Smooth muscle cell (in vitro differentiated cells): ENCODE data around the gene ZNF532. TPM values are rescaled to one million over a fixed set of nuclear protein-coding genes. Genes with fewer than 3 reads are reported as not detected.
"Not testable (repeated sequence)": the region's sequence is repeated elsewhere in the genome, so short reads cannot be mapped to it uniquely, and the experiment has no call there.

Source experiments
- DNase-seq: peaks from one replicate; lab custom pipeline; 2025; ENCODE audit not compliant: unreplicated experiment; lab: John Stamatoyannopoulos, UW
- H2AFZ ChIP-seq: fragments of 200-600 bp; sonication (generic); 2 replicates; pipeline ENCODE4 v1.6.0; 2016; ENCODE audit warnings: antibody characterized with exemption, low read depth, mild to moderate bottlenecking
- H3F3A ChIP-seq: fragments of 200-600 bp; sonication (generic); 2 replicates; pipeline ENCODE4 v1.6.0; 2017; ENCODE audit warnings: antibody characterized with exemption, low read depth
- H3K27ac ChIP-seq: fragments of 200-600 bp; sonication (generic); 2 replicates; pipeline ENCODE4 v1.5.1; 2016; ENCODE audit warnings: low read depth, mild to moderate bottlenecking
- H3K27me3 ChIP-seq: fragments of 200-600 bp; sonication (generic); 2 replicates; pipeline ENCODE4 v1.6.1; 2016; ENCODE audit warnings: low read depth, mild to moderate bottlenecking
- H3K36me3 ChIP-seq: fragments of 200-600 bp; sonication (generic); 2 replicates; pipeline ENCODE4 v1.5.1; 2016; ENCODE audit warnings: low read depth
- H3K4me1 ChIP-seq: fragments of 200-600 bp; sonication (generic); 2 replicates; pipeline ENCODE4 v1.5.1; 2016; ENCODE audit warnings: low read depth
- H3K4me2 ChIP-seq: fragments of 200-600 bp; sonication (generic); 2 replicates; pipeline ENCODE4 v1.6.0; 2016; ENCODE audit warnings: mild to moderate bottlenecking
- H3K4me3 ChIP-seq: fragments of 200-600 bp; sonication (generic); 2 replicates; pipeline ENCODE4 v1.5.1; 2016; ENCODE audit warnings: mild to moderate bottlenecking
- H3K79me2 ChIP-seq: fragments of 200-600 bp; sonication (generic); 2 replicates; pipeline ENCODE4 v1.6.0; 2016; ENCODE audit warnings: low read depth, mild to moderate bottlenecking
- H3K9ac ChIP-seq: fragments of 200-600 bp; sonication (generic); 2 replicates; pipeline ENCODE4 v1.6.0; 2016; ENCODE audit warnings: low read depth
- H3K9me3 ChIP-seq: fragments of 200-600 bp; sonication (generic); replicated peaks from 2 replicates; pipeline ENCODE4 v1.5.1; 2016; ENCODE audit warnings: low read depth
- H4K20me1 ChIP-seq: fragments of 200-600 bp; sonication (generic); 2 replicates; pipeline ENCODE4 v1.6.0; 2016; ENCODE audit warnings: low read depth
- whole genome bisulfite sequencing: methylation state at CpG from one replicate; pipeline ENCODE4 v1.1.7; 2016; ENCODE audit warnings: low lambda C conversion rate; 5-methylcytosine and 5-hydroxymethylcytosine counted together
- polyA plus RNA-seq: library from polyadenylated mRNA; unstranded; fragments of >200 nt; fragmentation: Nextera tagmentation; extraction: Ambion mirVana; gene quantifications from 2 replicates; pipeline ENCODE4 v1.2.1, GENCODE V29; 2016
- total RNA-seq: library from RNA; depleted of rRNA; stranded (reverse); fragments of >200 nt; gene quantifications from 2 replicates; pipeline ENCODE4 v1.2.3, GENCODE V29; 2014
- TF ChIP-seq, protein P1 (sequence below): fragments of 200-600 bp; sonication (generic); IDR thresholded peaks from 2 replicates; pipeline ENCODE4 v1.5.1; 2017; ENCODE audit warnings: borderline replicate concordance, mild to moderate bottlenecking, antibody characterized with exemption; ENCODE audit not compliant: insufficient read depth, poor library complexity, severe bottlenecking

The ZNF532 gene
- total and polyA plus RNA-seq, 2 experiments from 2014 or later, result 31.6 to 126 TPM

DNA sequence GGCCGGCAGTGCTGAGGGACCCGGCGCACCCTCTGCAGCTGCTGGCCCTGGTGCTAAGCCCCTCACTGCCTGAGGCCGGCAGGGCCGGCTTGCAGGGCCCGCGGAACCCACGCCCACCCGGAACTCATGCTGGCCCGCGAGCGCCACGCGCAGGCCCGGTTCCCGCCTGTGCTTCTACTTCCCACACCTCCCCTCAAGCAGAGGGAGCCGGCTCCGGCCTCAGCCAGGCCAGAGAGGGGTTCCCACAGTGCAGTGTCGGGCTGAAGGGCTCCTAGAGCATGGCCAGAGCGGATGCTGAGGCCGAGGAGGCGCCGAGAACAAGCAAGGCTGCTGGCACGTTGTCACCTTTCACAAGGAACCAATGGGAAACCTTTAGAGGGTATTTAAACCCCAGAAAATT, 36.8 kb upstream of the ZNF532 start:
- no peak overlapping the region for H3K4me3 ChIP-seq
- TF ChIP-seq, protein P1, sequence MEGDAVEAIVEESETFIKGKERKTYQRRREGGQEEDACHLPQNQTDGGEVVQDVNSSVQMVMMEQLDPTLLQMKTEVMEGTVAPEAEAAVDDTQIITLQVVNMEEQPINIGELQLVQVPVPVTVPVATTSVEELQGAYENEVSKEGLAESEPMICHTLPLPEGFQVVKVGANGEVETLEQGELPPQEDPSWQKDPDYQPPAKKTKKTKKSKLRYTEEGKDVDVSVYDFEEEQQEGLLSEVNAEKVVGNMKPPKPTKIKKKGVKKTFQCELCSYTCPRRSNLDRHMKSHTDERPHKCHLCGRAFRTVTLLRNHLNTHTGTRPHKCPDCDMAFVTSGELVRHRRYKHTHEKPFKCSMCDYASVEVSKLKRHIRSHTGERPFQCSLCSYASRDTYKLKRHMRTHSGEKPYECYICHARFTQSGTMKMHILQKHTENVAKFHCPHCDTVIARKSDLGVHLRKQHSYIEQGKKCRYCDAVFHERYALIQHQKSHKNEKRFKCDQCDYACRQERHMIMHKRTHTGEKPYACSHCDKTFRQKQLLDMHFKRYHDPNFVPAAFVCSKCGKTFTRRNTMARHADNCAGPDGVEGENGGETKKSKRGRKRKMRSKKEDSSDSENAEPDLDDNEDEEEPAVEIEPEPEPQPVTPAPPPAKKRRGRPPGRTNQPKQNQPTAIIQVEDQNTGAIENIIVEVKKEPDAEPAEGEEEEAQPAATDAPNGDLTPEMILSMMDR, result no peak
- H3K36me3 ChIP-seq, result no peaks in the 10 kb centered on the region
- peaks cover 6% of the 10 kb centered on the region for H3F3A ChIP-seq
- H3K27ac ChIP-seq, result no peak overlapping the region
- H3K4me2 ChIP-seq, result no peak overlapping the region
- no peaks in the 10 kb centered on the region for H3K27me3 ChIP-seq
- H3K9me3 ChIP-seq, result no peaks in the 10 kb centered on the region
- H4K20me1 ChIP-seq, result no peaks in the 10 kb centered on the region
- no peaks in the 10 kb centered on the region for H3K4me1 ChIP-seq
- no peak overlapping the region for H3K9ac ChIP-seq
- H3K79me2 ChIP-seq, result no peaks in the 10 kb centered on the region
- H2AFZ ChIP-seq, result no peak overlapping the region
- over 99% methylated on average over 24 of the region's 24 CpGs for WGBS
- no peak for DNase-seq

DNA sequence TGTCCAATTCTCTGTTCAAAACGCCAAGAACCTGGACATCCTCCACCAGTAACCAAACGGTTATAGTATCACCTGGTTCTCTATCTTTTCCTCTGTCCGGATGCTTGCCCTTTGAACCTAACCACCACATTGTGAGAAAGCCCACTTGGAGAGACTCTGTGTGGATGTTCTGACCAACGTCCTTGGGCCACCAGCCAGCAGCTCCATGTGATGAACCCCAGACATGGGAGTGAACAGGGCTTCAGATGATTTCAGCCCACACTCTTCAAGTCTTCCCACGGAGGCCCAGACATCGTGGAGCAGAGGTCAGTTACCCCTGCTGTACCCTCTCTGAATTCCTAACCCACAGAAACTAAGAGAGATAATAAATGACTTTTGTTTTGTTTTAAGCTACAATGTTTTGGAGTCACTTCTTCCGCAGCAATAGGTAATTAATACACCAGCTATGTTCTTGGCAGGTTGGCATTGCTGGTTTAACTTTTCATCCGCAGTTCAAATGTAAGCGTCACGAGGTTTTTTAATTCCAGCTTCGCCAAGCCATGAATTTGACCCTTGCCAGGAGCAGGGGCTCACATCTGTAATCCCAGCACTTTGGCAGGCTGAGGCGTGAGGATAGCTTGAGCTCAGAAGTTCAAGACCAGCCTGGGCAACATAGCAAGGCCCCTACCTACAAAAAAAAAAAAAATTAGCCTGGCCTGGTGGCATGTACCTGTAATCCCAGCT, 36.1 kb upstream of the ZNF532 start:
- DNase-seq, result no peak
- WGBS, result 81% methylated on average over 12 of the region's 12 CpGs

DNA sequence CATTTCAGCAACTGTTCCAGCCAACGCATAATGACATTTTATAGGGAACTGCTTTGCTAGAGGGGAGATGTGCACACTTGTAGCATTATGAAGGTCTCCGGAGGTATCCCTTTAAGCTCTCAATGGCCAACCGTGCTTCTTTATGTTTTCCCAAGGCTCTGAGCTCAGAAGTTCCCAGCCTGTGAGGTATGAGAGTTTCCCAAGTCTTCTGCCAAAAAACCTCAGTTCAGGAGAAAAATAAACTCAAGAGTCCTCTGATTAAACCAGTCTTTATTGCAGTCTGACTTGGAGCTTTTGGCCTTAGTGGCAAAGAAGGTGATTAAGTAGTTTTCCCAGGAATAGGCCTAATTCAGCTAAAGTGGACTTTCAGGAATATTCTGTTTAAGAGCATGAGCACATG, 35.4 kb upstream of the ZNF532 start:
- Histone ChIP-seq H3K27ac (no peak overlapping the region), H3K79me2 (no peaks in the 10 kb centered on the region), H4K20me1 (no peaks in the 10 kb centered on the region), H3K4me2 (no peak overlapping the region), H3K4me3 (no peak overlapping the region), H3K9me3 (no peaks in the 10 kb centered on the region), H3K36me3 (no peaks in the 10 kb centered on the region), H2AFZ (no peak overlapping the region), H3K9ac (no peak overlapping the region), H3K27me3 (no peaks in the 10 kb centered on the region), H3K4me1 (no peaks in the 10 kb centered on the region), H3F3A (peaks cover 8% of the 10 kb centered on the region)
- 70% methylated on average over 3 of the region's 3 CpGs for WGBS
- no peak for DNase-seq
- TF ChIP-seq, protein P1, result no peak

More for the DNA sequence above, 36.1 kb upstream of the ZNF532 start:
- Histone ChIP-seq H4K20me1 (no peaks in the 10 kb centered on the region), H3K4me1 (no peaks in the 10 kb centered on the region), H3K27ac (no peak overlapping the region), H3F3A (peaks cover 8% of the 10 kb centered on the region), H3K9me3 (no peaks in the 10 kb centered on the region), H3K27me3 (no peaks in the 10 kb centered on the region), H3K9ac (no peak overlapping the region), H3K4me2 (no peak overlapping the region), H2AFZ (no peak overlapping the region), H3K4me3 (no peak overlapping the region), H3K36me3 (no peaks in the 10 kb centered on the region), H3K79me2 (no peaks in the 10 kb centered on the region)
- TF ChIP-seq, protein P1, result no peak

DNA sequence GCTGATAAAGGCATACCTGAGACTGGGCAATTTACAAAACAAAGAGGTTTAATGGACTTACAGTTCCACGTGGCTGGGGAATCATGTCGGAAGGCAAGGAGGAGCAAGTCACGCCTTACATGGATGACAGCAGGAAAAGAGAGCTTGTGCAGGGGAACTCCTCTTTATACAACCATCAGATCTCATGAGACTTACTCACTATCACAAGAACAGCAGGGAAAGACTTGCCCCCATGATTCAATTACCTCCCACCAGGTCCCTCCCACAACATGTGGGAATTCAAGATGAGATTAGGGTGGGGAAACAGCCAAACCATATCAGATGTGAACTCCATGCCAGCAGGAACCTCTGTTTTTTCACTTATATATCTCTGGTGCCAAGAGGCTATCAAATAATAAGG, 34.8 kb upstream of the ZNF532 start:
- H3K27ac ChIP-seq, result not testable (repeated sequence)

More for the DNA sequence above, 34.8 kb upstream of the ZNF532 start:
- H3K79me2 ChIP-seq, H3F3A ChIP-seq, H2AFZ ChIP-seq, H3K9ac ChIP-seq, H3K36me3 ChIP-seq, H3K4me3 ChIP-seq, H3K4me1 ChIP-seq, H3K9me3 ChIP-seq, H4K20me1 ChIP-seq, H3K27me3 ChIP-seq, DNase-seq, H3K4me2 ChIP-seq: not testable (repeated sequence)
- WGBS, result 77% methylated on average over 3 of the region's 3 CpGs
